GM12891 (cell line): ENCODE measurements around the gene LGALS9.
"Not testable (repeated sequence)": the region's sequence is repeated elsewhere in the genome, so short reads cannot be mapped to it uniquely, and the experiment has no call there.

ENCODE experiments used
- PAX5 ChIP-seq: IDR thresholded peaks from 2 replicates; pipeline ENCODE4 v1.6.1; 2011; ENCODE audit warnings: low read length, moderate library complexity, mild to moderate bottlenecking; ENCODE audit not compliant: insufficient read depth, severe bottlenecking
- POLR2A ChIP-seq: IDR thresholded peaks from 2 replicates; pipeline ENCODE4 v1.6.1; 2011; ENCODE audit warnings: low read depth, low read length, control low read depth
- POLR2AphosphoS5 ChIP-seq: IDR thresholded peaks from 2 replicates; pipeline ENCODE4 v1.6.1; 2011; ENCODE audit warnings: low read depth, low read length, control low read depth
- POU2F2 ChIP-seq: IDR thresholded peaks from 2 replicates; pipeline ENCODE4 v1.6.1; 2011; ENCODE audit warnings: low read depth, mild to moderate bottlenecking, control low read depth, low read length, moderate library complexity
- SPI1 ChIP-seq: IDR thresholded peaks from 2 replicates; pipeline ENCODE4 v1.6.1; 2011; ENCODE audit warnings: low read depth, low read length, control low read depth
- TAF1 ChIP-seq: IDR thresholded peaks from 2 replicates; pipeline ENCODE4 v1.6.1; 2011; ENCODE audit warnings: low read depth, low read length, control low read depth

- TF ChIP-seq POLR2AphosphoS5, PAX5, TAF1, POLR2A, SPI1, POU2F2: not testable (repeated sequence)
These were observed 1.8 kb downstream of the LGALS9 start for GRCh38 chr17:27632766-27633165.
